Central memory CD8-positive, alpha-beta T cell (primary cell): ENCODE results near the gene ACLY.
"Not testable (repeated sequence)": the region's sequence is repeated elsewhere in the genome, so short reads cannot be mapped to it uniquely, and the experiment has no call there.

ENCODE experiments used
- ATAC-seq: fragments of 150-1000 bp; cut with Tn5 transposase; replicated peaks from 2 replicates; pipeline ENCODE4 v1.10.0; 2022; ENCODE audit warnings: mild to moderate bottlenecking, moderate FRiP score, moderate number of reproducible peaks; ENCODE audit not compliant: poor library complexity, severe bottlenecking; ENCODE audit errors: extremely low read depth
- DNase-seq, 2 donors: peaks; one replicate each; pipeline ENCODE4 v3.0.0; 2021; ENCODE audit warnings: low spot score in 2 of 2
- H3K27ac Mint-ChIP-seq: one replicate; pipeline ENCODE4 v1.8.0; 2022; ENCODE audit warnings: low read depth, mild to moderate bottlenecking, moderate library complexity, mixed read lengths
- H3K27me3 Mint-ChIP-seq: one replicate; pipeline ENCODE4 v1.8.0; 2022; ENCODE audit warnings: mixed read lengths
- H3K36me3 Mint-ChIP-seq: one replicate; pipeline ENCODE4 v1.8.0; 2022; ENCODE audit warnings: mild to moderate bottlenecking, moderate library complexity, mixed read lengths; ENCODE audit not compliant: insufficient read depth
- H3K4me1 Mint-ChIP-seq: one replicate; pipeline ENCODE4 v1.8.0; 2022; ENCODE audit warnings: mixed read lengths
- H3K4me3 Mint-ChIP-seq: one replicate; pipeline ENCODE4 v1.8.0; 2022; ENCODE audit warnings: mild to moderate bottlenecking, moderate library complexity, mixed read lengths
- H3K9me3 Mint-ChIP-seq: one replicate; pipeline ENCODE4 v1.8.0; 2022; ENCODE audit warnings: mixed read lengths

The ACLY gene

GRCh38 chr17:41873559-41874292, 45.0 kb downstream of the ACLY start:
- no peak overlapping the region for H3K27ac Mint-ChIP-seq

GRCh38 chr17:41871789-41872188, 47.0 kb downstream of the ACLY start:
- ATAC-seq (no peak), DNase-seq (no peak)
- H3K27me3 Mint-ChIP-seq: no peaks in the 10 kb centered on the region
- no peaks in the 10 kb centered on the region for H3K4me1 Mint-ChIP-seq
- H3K9me3 Mint-ChIP-seq: no peaks in the 10 kb centered on the region
- H3K36me3 Mint-ChIP-seq: peaks cover 40% of the 10 kb centered on the region
- no peak overlapping the region for H3K4me3 Mint-ChIP-seq
- H3K27ac Mint-ChIP-seq: no peak overlapping the region

More at GRCh38 chr17:41873559-41874292, 45.0 kb downstream of the ACLY start:
- no peak overlapping the region for H3K4me3 Mint-ChIP-seq
- H3K36me3 Mint-ChIP-seq: peaks cover 43% of the 10 kb centered on the region
- no peak for DNase-seq
- H3K4me1 Mint-ChIP-seq: no peaks in the 10 kb centered on the region
- no peaks in the 10 kb centered on the region for H3K9me3 Mint-ChIP-seq
- ATAC-seq: no peak
- no peaks in the 10 kb centered on the region for H3K27me3 Mint-ChIP-seq

- Mint-ChIP-seq H3K4me1 (no peaks in the 10 kb centered on the region), H3K27ac (no peak overlapping the region), H3K4me3 (no peak overlapping the region), H3K9me3 (no peaks in the 10 kb centered on the region), H3K27me3 (no peaks in the 10 kb centered on the region), H3K36me3 (peaks cover 37% of the 10 kb centered on the region)
- DNase-seq: no peak
- ATAC-seq: no peak
These were observed 48.1 kb downstream of the ACLY start for GRCh38 chr17:41870627-41871026.

- H3K27ac Mint-ChIP-seq: no peak overlapping the region
- H3K27me3 Mint-ChIP-seq: no peaks in the 10 kb centered on the region
- DNase-seq: no peak
- no peak overlapping the region for H3K4me3 Mint-ChIP-seq
- ATAC-seq: no peak
- peaks cover 38% of the 10 kb centered on the region for H3K36me3 Mint-ChIP-seq
- H3K4me1 Mint-ChIP-seq: no peaks in the 10 kb centered on the region
- no peaks in the 10 kb centered on the region for H3K9me3 Mint-ChIP-seq
These were observed 48.7 kb downstream of the ACLY start for GRCh38 chr17:41870097-41870496.

- H3K9me3 Mint-ChIP-seq: no peaks in the 10 kb centered on the region
- no peak overlapping the region for H3K27ac Mint-ChIP-seq
- no peak overlapping the region for H3K4me3 Mint-ChIP-seq
- H3K4me1 Mint-ChIP-seq: no peaks in the 10 kb centered on the region
- peaks cover 33% of the 10 kb centered on the region for H3K36me3 Mint-ChIP-seq
- ATAC-seq (no peak), DNase-seq (no peak)
- no peaks in the 10 kb centered on the region for H3K27me3 Mint-ChIP-seq
These were observed 49.3 kb downstream of the ACLY start for GRCh38 chr17:41869426-41869825.

DNA sequence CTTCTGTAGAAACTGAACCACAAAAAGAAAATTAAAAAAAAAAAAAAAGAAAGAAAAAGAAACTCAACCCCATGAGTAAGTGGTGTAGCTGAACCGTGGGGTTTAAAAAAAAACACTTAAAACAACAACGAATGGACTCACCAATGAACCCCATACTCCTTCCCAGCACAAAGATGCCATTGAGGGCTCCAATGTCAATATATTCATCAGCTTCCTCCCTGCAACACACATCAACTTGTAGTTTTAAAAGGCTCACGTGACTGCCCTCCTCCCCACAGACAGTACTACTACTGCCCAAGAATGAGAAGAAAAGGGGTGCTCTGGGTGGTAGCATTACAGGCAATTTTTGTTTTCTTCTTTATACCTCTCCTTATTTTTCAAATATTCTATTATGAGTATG, 50.2 kb downstream of the ACLY start:
- no peaks in the 10 kb centered on the region for H3K9me3 Mint-ChIP-seq
- peaks cover 32% of the 10 kb centered on the region for H3K36me3 Mint-ChIP-seq
- ATAC-seq (no peak), DNase-seq (no peak)
- no peaks in the 10 kb centered on the region for H3K4me1 Mint-ChIP-seq
- H3K27ac Mint-ChIP-seq: no peak overlapping the region
- no peaks in the 10 kb centered on the region for H3K27me3 Mint-ChIP-seq
- no peak overlapping the region for H3K4me3 Mint-ChIP-seq

DNA sequence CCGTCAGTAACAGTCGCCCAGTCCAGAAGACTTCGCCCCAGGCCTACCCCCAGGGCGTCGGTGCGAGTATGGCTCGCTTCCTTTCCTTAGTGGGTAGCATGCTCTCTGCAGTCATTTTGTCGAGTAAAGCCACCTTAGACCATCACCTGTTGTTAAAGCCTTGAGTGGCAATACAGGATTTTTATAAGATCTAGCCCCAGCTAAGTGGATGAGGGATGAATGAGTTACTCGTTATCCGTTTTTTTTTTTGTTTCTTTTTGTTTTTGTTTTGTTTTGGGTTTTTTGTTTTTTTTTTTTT, 53.2 kb downstream of the ACLY start:
- ATAC-seq (peak; percentile 4), DNase-seq (no peak)
- Mint-ChIP-seq H3K36me3 (peaks cover 22% of the 10 kb centered on the region), H3K4me3 (no peak overlapping the region), H3K27ac (no peak overlapping the region), H3K4me1 (peaks cover 16% of the 10 kb centered on the region), H3K27me3 (no peaks in the 10 kb centered on the region), H3K9me3 (no peaks in the 10 kb centered on the region)

GRCh38 chr17:41864836-41865595, 53.7 kb downstream of the ACLY start, which contains the start of gene KLHL11:
KLHL11 (minus strand) TSS chr17:41865423; CDS start chr17:41865370, 53 bp downstream.
- Mint-ChIP-seq H3K4me1 (peaks cover 19% of the 10 kb centered on the region), H3K9me3 (no peaks in the 10 kb centered on the region), H3K36me3 (peaks cover 22% of the 10 kb centered on the region), H3K27ac (no peak within 1 kb of the TSS), H3K4me3 (no peak within 1 kb of the TSS), H3K27me3 (no peaks in the 10 kb centered on the region)
- DNase-seq (peak; percentile 76 to 81), ATAC-seq (peak; percentile 89)

- no peaks in the 10 kb centered on the region for H3K27me3 Mint-ChIP-seq
- H3K9me3 Mint-ChIP-seq: no peaks in the 10 kb centered on the region
- peaks cover 22% of the 10 kb centered on the region for H3K36me3 Mint-ChIP-seq
- H3K27ac Mint-ChIP-seq: no peak overlapping the region
- ATAC-seq: peak; percentile 50
- no peak overlapping the region for H3K4me3 Mint-ChIP-seq
- no peak for DNase-seq
- peaks cover 19% of the 10 kb centered on the region for H3K4me1 Mint-ChIP-seq
These were observed 54.3 kb downstream of the ACLY start for GRCh38 chr17:41864498-41864835.

GRCh38 chr17:41863074-41863848, 55.5 kb downstream of the ACLY start:
- Mint-ChIP-seq H3K4me1 (peaks cover 19% of the 10 kb centered on the region), H3K4me3 (no peak overlapping the region), H3K27ac (no peak overlapping the region), H3K9me3 (no peaks in the 10 kb centered on the region), H3K36me3 (peaks cover 15% of the 10 kb centered on the region), H3K27me3 (no peaks in the 10 kb centered on the region)
- DNase-seq (no peak), ATAC-seq (peak; percentile 30)

DNA sequence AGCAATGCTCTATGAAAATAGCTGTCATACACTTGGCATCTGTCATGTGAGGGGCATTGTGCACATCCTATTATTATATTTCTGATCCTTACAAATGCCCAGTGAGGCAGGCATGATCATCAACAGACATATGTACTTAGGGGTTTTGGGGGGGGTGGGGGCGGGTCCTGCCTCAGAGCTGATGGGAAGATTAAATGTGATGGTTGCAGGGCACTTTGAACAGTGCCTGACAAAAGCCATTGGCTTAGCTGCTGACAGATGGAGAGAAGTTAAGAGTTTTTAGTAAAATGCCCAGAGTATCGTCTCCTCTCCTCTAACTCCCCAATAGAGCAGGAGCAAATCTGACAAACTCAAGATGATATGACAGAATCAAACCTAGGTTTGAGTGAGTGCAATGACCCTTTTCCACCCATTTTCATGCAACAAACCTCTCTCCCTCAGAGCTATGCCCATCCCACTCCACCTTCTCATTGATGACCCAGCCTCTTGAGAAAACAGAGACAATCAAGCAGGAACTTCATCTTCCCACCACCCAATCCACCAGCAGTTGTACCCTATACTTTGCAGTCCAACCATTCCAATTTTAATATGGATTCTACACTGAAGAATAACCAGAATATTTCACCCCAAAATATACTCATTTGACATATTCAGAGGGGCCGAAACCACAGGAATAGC, 58.4 kb downstream of the ACLY start:
- no peaks in the 10 kb centered on the region for H3K9me3 Mint-ChIP-seq
- no peak overlapping the region for H3K4me3 Mint-ChIP-seq
- H3K27me3 Mint-ChIP-seq: no peaks in the 10 kb centered on the region
- H3K4me1 Mint-ChIP-seq: peaks cover 26% of the 10 kb centered on the region
- peaks cover 12% of the 10 kb centered on the region for H3K36me3 Mint-ChIP-seq
- no peak overlapping the region for H3K27ac Mint-ChIP-seq
- no peak for DNase-seq
- ATAC-seq: no peak

GRCh38 chr17:41851382-41851781, 67.4 kb downstream of the ACLY start:
- not testable (repeated sequence) for H3K27ac Mint-ChIP-seq, H3K9me3 Mint-ChIP-seq, ATAC-seq, H3K27me3 Mint-ChIP-seq, H3K4me3 Mint-ChIP-seq, DNase-seq
- peaks cover 26% of the 10 kb centered on the region for H3K4me1 Mint-ChIP-seq
- peaks cover 44% of the 10 kb centered on the region for H3K36me3 Mint-ChIP-seq
